ENCODE results near the gene FBXO39. TPM values are rescaled to one million over a fixed set of nuclear protein-coding genes. Genes with fewer than 3 reads are reported as not detected.
A peak's percentile ranks its signal among the peaks of the same experiment; 100 is the strongest.

FBXO39 gene
- total RNA-seq, 3 donors from 2014 or later (not counting 1 experiment from before 2014, with no cell fraction given), result 0.40 to 0.72 (median 0.43) TPM

GRCh38 chr17:6753546-6753945 lies 22.5 kb upstream of the FBXO39 start:
- 93% methylated on average over 3 of the region's 6 CpGs for WGBS (ENCODE audit: insufficient coverage)
- DNase-seq (no peak), ATAC-seq (no peak)
- Mint-ChIP-seq H3K9me3 (no peaks in the 10 kb centered on the region), H3K36me3 (no peaks in the 10 kb centered on the region), H3K4me3 (peak overlapping the region; percentile 78), H3K27ac (peak overlapping the region; percentile 90 to 97), H3K27me3 (ENCODE audit: low read depth in 2 of 2) (no peaks in the 10 kb centered on the region), H3K4me1 (peaks cover 60 to 62% of the 10 kb centered on the region in 2 donors)
- peaks cover 59% of the 10 kb centered on the region for H3K4me1 ChIP-seq (ENCODE audit: control insufficient read depth, insufficient read depth, low read length)
- TF ChIP-seq CTCF (IDR thresholded peaks at IDR 0.05), result no peak
- H3K27me3 ChIP-seq (ENCODE audit: control insufficient read depth, insufficient read depth, low read length), result no peaks in the 10 kb centered on the region
- peaks cover 9% of the 10 kb centered on the region for H3K36me3 ChIP-seq (ENCODE audit: control insufficient read depth, insufficient read depth, low read length)
- no peak overlapping the region for H3K4me3 ChIP-seq (ENCODE audit: low read length)
- no peaks in the 10 kb centered on the region for H3K9me3 ChIP-seq (ENCODE audit: control insufficient read depth, insufficient read depth, low read length)
- intact Hi-C loops (cut with micrococcal nuclease), result loop anchor here (10.0 kb wide), 1 partner anchor 261 kb away; the partner anchor contains the start of gene RNASEK
- H3K27ac ChIP-seq (ENCODE audit: low read length), result peak overlapping the region; percentile 60

- Mint-ChIP-seq H3K4me1 (peaks cover 60 to 69% of the 10 kb centered on the region in 2 donors), H3K36me3 (no peaks in the 10 kb centered on the region), H3K27ac (peak overlapping the region; percentile 91 to 97), H3K27me3 (ENCODE audit: low read depth in 2 of 2) (no peaks in the 10 kb centered on the region), H3K4me3 (peak overlapping the region; percentile 99), H3K9me3 (no peaks in the 10 kb centered on the region)
- 90% methylated on average over 5 of the region's 5 CpGs for WGBS (ENCODE audit: insufficient coverage)
- Histone ChIP-seq H3K9me3 (ENCODE audit: control insufficient read depth, insufficient read depth, low read length) (no peaks in the 10 kb centered on the region), H3K27me3 (ENCODE audit: control insufficient read depth, insufficient read depth, low read length) (no peaks in the 10 kb centered on the region), H3K4me3 (ENCODE audit: low read length) (peak overlapping the region; percentile 60), H3K27ac (ENCODE audit: low read length) (peak overlapping the region; percentile 85), H3K4me1 (ENCODE audit: control insufficient read depth, insufficient read depth, low read length) (peaks cover 62% of the 10 kb centered on the region), H3K36me3 (ENCODE audit: control insufficient read depth, insufficient read depth, low read length) (peaks cover 23% of the 10 kb centered on the region)
- intact Hi-C loops (cut with micrococcal nuclease), result loop anchor here (10.0 kb wide), 1 partner anchor 260 kb away; the partner anchor contains the start of gene RNASEK
- TF ChIP-seq CTCF (IDR thresholded peaks at IDR 0.05), result no peak
- DNase-seq (no peak), ATAC-seq (no peak)
These were observed 20.7 kb upstream of the FBXO39 start for GRCh38 chr17:6755281-6755680.

- ATAC-seq (peak; percentile 71 to 84 (median 71)), DNase-seq (peak; percentile 44 to 77)
- no peak for TF ChIP-seq CTCF (IDR thresholded peaks at IDR 0.05)
- Mint-ChIP-seq H3K36me3 (no peaks in the 10 kb centered on the region), H3K4me1 (peaks cover 60 to 69% of the 10 kb centered on the region in 2 donors), H3K9me3 (no peaks in the 10 kb centered on the region), H3K27me3 (ENCODE audit: low read depth in 2 of 2) (no peaks in the 10 kb centered on the region), H3K4me3 (peak within 1 kb of the TSS; percentile 99), H3K27ac (peak within 1 kb of the TSS; percentile 91 to 97)
- H3K36me3 ChIP-seq (ENCODE audit: control insufficient read depth, insufficient read depth, low read length), result peaks cover 27% of the 10 kb centered on the region
- no peaks in the 10 kb centered on the region for H3K9me3 ChIP-seq (ENCODE audit: control insufficient read depth, insufficient read depth, low read length)
- no peaks in the 10 kb centered on the region for H3K27me3 ChIP-seq (ENCODE audit: control insufficient read depth, insufficient read depth, low read length)
- intact Hi-C loops (cut with micrococcal nuclease), result loop anchor here (10.0 kb wide), 1 partner anchor 259 kb away; the partner anchor contains the start of gene RNASEK
- H3K4me3 ChIP-seq (ENCODE audit: low read length), result peak within 1 kb of the TSS; percentile 60
- WGBS (ENCODE audit: insufficient coverage), result 3% methylated on average over 14 of the region's 14 CpGs
- H3K4me1 ChIP-seq (ENCODE audit: control insufficient read depth, insufficient read depth, low read length), result peaks cover 62% of the 10 kb centered on the region
- H3K27ac ChIP-seq (ENCODE audit: low read length), result peak within 1 kb of the TSS; percentile 85
These were observed 20.3 kb upstream of the FBXO39 start, which contains the start of gene XAF1 for GRCh38 chr17:6755731-6756184. XAF1 (plus strand) TSS chr17:6756046; CDS start chr17:6756079, 33 bp downstream.
